Body of pancreas (tissue), 4 donors: ENCODE results near the gene OR52N2.

Experiments used
- CTCF ChIP-seq, 7 experiments: fragments of 450-650 bp in 4 of 7; fragments of 200-600 bp in 3 of 7; sonication (generic) in 3 of 7; IDR thresholded peaks; one replicate each; pipeline ENCODE4 v1.5.1; 2016 to 2019; ENCODE audit warnings: antibody characterized with exemption in 7 of 7
- POLR2A ChIP-seq, 3 donors: fragments of 450-650 bp; IDR thresholded peaks; one replicate each; pipeline ENCODE4 v1.6.1; 2016; ENCODE audit warnings: antibody characterized with exemption in 3 of 3, mild to moderate bottlenecking in 2 of 3

- TF ChIP-seq CTCF (IDR thresholded peaks at IDR 0.05): no peak
- no peak for TF ChIP-seq POLR2A (IDR thresholded peaks at IDR 0.05)
Measured at GRCh38 chr11:5815534-5815933, 6.8 kb downstream of the OR52N2 start.
